Endothelial cell of umbilical vein (primary cell): ENCODE measurements around the gene ANKRD13D. TPM values are rescaled to one million over a fixed set of nuclear protein-coding genes. Genes with fewer than 3 reads are reported as not detected.
A peak's percentile ranks its signal among the peaks of the same experiment; 100 is the strongest.

ENCODE experiments used
- BruUV-seq: library from RNA; stranded (reverse); fragments of 400-500 nt; replicated peaks from 2 replicates; lab custom pipeline; 2021; lab: Mats Ljungman, UMichigan
- CTCF ChIA-PET: fragments of 300-600, 350-600 bp; sonication (Branson Sonifier 250); formaldehyde crosslinking; loops from one replicate; lab custom pipeline; 2021; ENCODE audit warnings: antibody characterized with exemption, inconsistent platforms; lab: Charles Lee
- POLR2A ChIA-PET: fragments of 300-600, 350-600 bp; sonication (Branson Sonifier 250); formaldehyde crosslinking; loops from one replicate; lab custom pipeline; 2021; ENCODE audit warnings: antibody characterized with exemption, inconsistent platforms; lab: Charles Lee
- DNase-seq: peaks from one replicate; pipeline ENCODE4 v3.0.0-alpha.2; 2011; ENCODE audit warnings: low read depth, low spot score
- FAIRE-seq: peaks from 2 replicates; lab custom pipeline; 2011; peaks lifted over from hg19 to GRCh38; lab: Jason Lieb, UNC
- H2AFZ ChIP-seq: 2 replicates; pipeline ENCODE4 v1.6.0; 2012; ENCODE audit warnings: low read depth, low read length, control low read depth, inconsistent platforms
- H3K27ac ChIP-seq: 2 replicates; pipeline ENCODE4 v1.5.1; 2011; ENCODE audit warnings: low read depth, mild to moderate bottlenecking, control low read depth, low read length, moderate library complexity; ENCODE audit not compliant: insufficient read depth
- H3K27me3 ChIP-seq, 2 experiments: 2 replicates each; pipeline versions ENCODE4 v1.6.0 to v1.6.1; 2011; ENCODE audit warnings: low read length in 2 of 2, mixed read lengths in 1 of 2; ENCODE audit not compliant: control insufficient read depth in 2 of 2, insufficient read depth in 2 of 2
- H3K36me3 ChIP-seq, 2 experiments: 2 replicates in 1 of 2; 3 replicates in 1 of 2; pipeline ENCODE4 v1.5.1; 2011; ENCODE audit warnings: low read length in 2 of 2, mild to moderate bottlenecking in 1 of 2, moderate library complexity in 1 of 2; ENCODE audit not compliant: control insufficient read depth in 2 of 2, insufficient read depth in 2 of 2; ENCODE audit errors: extremely low read depth in 1 of 2
- H3K4me1 ChIP-seq: 3 replicates; pipeline ENCODE4 v1.5.1; 2011; ENCODE audit warnings: mild to moderate bottlenecking, low read length; ENCODE audit not compliant: control insufficient read depth, insufficient read depth; ENCODE audit errors: extremely low read depth
- H3K4me2 ChIP-seq: 2 replicates; pipeline ENCODE4 v1.6.1; 2011; ENCODE audit warnings: low read length, control low read depth, mixed read lengths; ENCODE audit not compliant: insufficient read depth
- H3K4me3 ChIP-seq, 3 experiments: fragments of 200-600 bp in 1 of 3; sonication (generic), shearing (Covaris generic) in 1 of 3; replicated peaks in 1 of 3; 2 replicates each; pipeline ENCODE4 v1.5.1; 2011 to 2016; ENCODE audit warnings: control low read depth in 3 of 3, low read length in 3 of 3, mild to moderate bottlenecking in 2 of 3, inconsistent platforms in 1 of 3, low read depth in 1 of 3, moderate library complexity in 1 of 3; ENCODE audit not compliant: insufficient read depth in 1 of 3
- H3K79me2 ChIP-seq: 2 replicates; pipeline ENCODE4 v1.6.0; 2012; ENCODE audit warnings: low read length, inconsistent platforms; ENCODE audit not compliant: control insufficient read depth, insufficient read depth
- H3K9ac ChIP-seq: replicated peaks from 2 replicates; pipeline ENCODE3; 2011; ENCODE audit warnings: low read length, control low read depth; ENCODE audit not compliant: insufficient read depth; ENCODE audit errors: extremely low read depth
- H3K9me1 ChIP-seq: replicated peaks from 3 replicates; pipeline ENCODE4 v1.6.0; 2011; ENCODE audit warnings: mild to moderate bottlenecking, low read length; ENCODE audit not compliant: control insufficient read depth, insufficient read depth; ENCODE audit errors: extremely low read depth
- H3K9me3 ChIP-seq: replicated peaks from 2 replicates; pipeline ENCODE4 v1.5.1; 2012; ENCODE audit warnings: low read length, inconsistent platforms; ENCODE audit not compliant: control insufficient read depth, insufficient read depth
- H4K20me1 ChIP-seq: replicated peaks from 2 replicates; pipeline ENCODE3; 2011; ENCODE audit warnings: mild to moderate bottlenecking, low read length; ENCODE audit not compliant: control insufficient read depth, insufficient read depth; ENCODE audit errors: extremely low read depth
- CTCF ChIP-seq, 2 donors: IDR thresholded peaks; 1 replicate in 1 of 2; 2 replicates in 1 of 2; pipeline ENCODE4 v1.5.1; 2011; ENCODE audit warnings: low read length in 2 of 2, mild to moderate bottlenecking in 2 of 2, moderate library complexity in 2 of 2, control low read depth in 1 of 2, inconsistent platforms in 1 of 2, low read depth in 1 of 2; ENCODE audit not compliant: insufficient read depth in 1 of 2; ENCODE audit errors: extremely low read depth in 1 of 2
- FOS ChIP-seq: IDR thresholded peaks from 2 replicates; pipeline ENCODE4 v1.6.1; 2011; ENCODE audit warnings: mild to moderate bottlenecking, low read length, moderate library complexity, borderline replicate concordance; ENCODE audit not compliant: insufficient read depth
- GATA2 ChIP-seq: IDR thresholded peaks from 2 replicates; pipeline ENCODE4 v1.7.0; 2011; ENCODE audit warnings: low read depth, mild to moderate bottlenecking, moderate library complexity, mixed read lengths, low read length; ENCODE audit not compliant: insufficient read length, insufficient read depth
- JUN ChIP-seq: IDR thresholded peaks from 2 replicates; pipeline ENCODE4 v1.6.1; 2011; ENCODE audit warnings: borderline replicate concordance, low read depth; ENCODE audit not compliant: insufficient read length, insufficient read depth
- MAX ChIP-seq: IDR thresholded peaks from 2 replicates; pipeline ENCODE4 v1.6.1; 2011; ENCODE audit not compliant: insufficient read depth, insufficient read length
- MYC ChIP-seq: IDR thresholded peaks from one replicate; pipeline ENCODE4 v1.6.1; 2011; ENCODE audit warnings: mild to moderate bottlenecking, low read depth, low read length
- POLR2A ChIP-seq: IDR thresholded peaks from 2 replicates; pipeline ENCODE4 v1.6.1; 2012; ENCODE audit warnings: low read depth, mild to moderate bottlenecking, control low read depth, low read length
- POLR2AphosphoS5 ChIP-seq: IDR thresholded peaks from 2 replicates; pipeline ENCODE4 v1.6.1; 2012; ENCODE audit warnings: low read depth, mild to moderate bottlenecking, control low read depth, low read length, moderate library complexity; ENCODE audit not compliant: insufficient read depth
- dilution Hi-C: fragments of 300-500 bp; cut with MboI; formaldehyde crosslinking; loops from one replicate; pipeline ENCODE4 v1.15.0; 2019; ENCODE audit warnings: low sequenced_read_pairs; ENCODE audit not compliant: extremely low pct_ligation_motif_present
- intact Hi-C: fragments of 100-400 bp; cut with micrococcal nuclease; formaldehyde crosslinking; loops from one replicate; pipeline ENCODE4 v1.10.0; 2022
- polyA plus RNA-seq, 4 experiments: library from polyadenylated mRNA; depleted of rRNA in 3 of 4; stranded (reverse) in 3 of 4; unstranded in 1 of 4; fragments of >200 nt; gene quantifications; 2 replicates each; pipeline versions ENCODE4 v1.2.1 to v1.2.3, GENCODE V29; 2011 to 2012; ENCODE audit warnings: missing spikeins in 1 of 4
- total RNA-seq: library from RNA; stranded (reverse); gene quantifications from 2 replicates; pipeline ENCODE4 v1.2.3, GENCODE V29; 2021

Gene ANKRD13D
- total and polyA plus RNA-seq, 2 donors (not counting 3 experiments of a cell fraction or from before 2014, with no cell fraction given), result 43.5 to 57.5 TPM

GRCh38 chr11:67293090-67293489 lies 4.0 kb downstream of the ANKRD13D start:
- POLR2A ChIA-PET, result no interaction called here
- DNase-seq (peak; percentile 58), FAIRE-seq (peak; percentile 89)
- Histone ChIP-seq H3K79me2 (peaks cover 35% of the 10 kb centered on the region), H3K4me2 (no peak overlapping the region), H3K27ac (no peak overlapping the region), H4K20me1 (no peaks in the 10 kb centered on the region), H3K9me1 (no peaks in the 10 kb centered on the region), H3K9me3 (no peaks in the 10 kb centered on the region), H2AFZ (no peak overlapping the region), H3K4me1 (peaks cover 14% of the 10 kb centered on the region), H3K4me3 (no peak overlapping the region), H3K9ac (no peak overlapping the region), H3K27me3 (no peaks in the 10 kb centered on the region), H3K36me3 (peaks cover 3 to 11% of the 10 kb centered on the region in 2 experiments)
- TF ChIP-seq MAX (no peak), GATA2 (no peak)
- CTCF ChIA-PET, result interaction anchor here (1.0 to 2.1 kb wide), 6 partner anchors 10 to 58 kb away, joined by 3 to 9 read pairs (median 4); partner anchors contain the start of gene GRK2
- intact Hi-C loops, result no loop called here
- dilution Hi-C loops, result no loop called here
- no TSS peak for BruUV-seq

GRCh38 chr11:67295846-67296245 lies 6.7 kb downstream of the ANKRD13D start:
- ChIA-PET CTCF (interaction anchor here (0.8 kb wide), 1 partner anchor 34 kb away, joined by 3 read pairs; no protein-coding TSS in a partner anchor), POLR2A (no interaction called here)
- DNase-seq, result no peak
- dilution Hi-C loops (no loop called here), intact Hi-C loops (no loop called here)
- no peak overlapping the region for H3K4me2 ChIP-seq
- H3K9me3 ChIP-seq, result no peaks in the 10 kb centered on the region
- BruUV-seq, result no TSS peak
- no peak for FAIRE-seq
- H3K4me1 ChIP-seq, result no peaks in the 10 kb centered on the region
- H3K27ac ChIP-seq, result no peak overlapping the region
- H3K9ac ChIP-seq, result no peak overlapping the region
- H3K9me1 ChIP-seq, result no peaks in the 10 kb centered on the region
- H3K27me3 ChIP-seq, result no peaks in the 10 kb centered on the region
- no peak for TF ChIP-seq CTCF (IDR thresholded peaks at IDR 0.05; ENCODE audit: extremely low read depth in 1 of 2, insufficient read depth in 1 of 2, low read depth in 1 of 2, low read length in 2 of 2)
- TF ChIP-seq JUN, result no peak
- TF ChIP-seq FOS, result no peak
- TF ChIP-seq MYC, result no peak
- no peak for TF ChIP-seq POLR2A
- no peak for TF ChIP-seq POLR2AphosphoS5
- no peak overlapping the region for H3K4me3 ChIP-seq
- peaks cover 23% of the 10 kb centered on the region for H3K79me2 ChIP-seq
- no peaks in the 10 kb centered on the region for H4K20me1 ChIP-seq
- H3K36me3 ChIP-seq, result peaks cover 3 to 29% of the 10 kb centered on the region in 2 experiments
- H2AFZ ChIP-seq, result no peak overlapping the region
